Spleen (tissue), 7 donors: ENCODE data around the gene SYNGR1.

Source experiments
- CTCF ChIP-seq, 11 experiments: fragments of 200-600 bp in 7 of 11; fragments of 450-650 bp in 4 of 11; sonication (generic) in 4 of 11; IDR thresholded peaks in 8 of 11; conservative IDR thresholded peaks in 3 of 11; 1 replicate in 7 of 11; 2 replicates in 4 of 11; pipeline versions ENCODE4 v1.4.0 to v1.8.0; 2016 to 2021; ENCODE audit warnings: antibody characterized with exemption in 11 of 11, inconsistent platforms in 4 of 11, mild to moderate bottlenecking in 1 of 11
- POLR2A ChIP-seq, 3 donors: fragments of 450-650 bp; IDR thresholded peaks; one replicate each; pipeline ENCODE4 v1.5.1; 2017; ENCODE audit warnings: antibody characterized with exemption in 3 of 3, mild to moderate bottlenecking in 1 of 3
- POLR2AphosphoS5 ChIP-seq, 3 donors: sonication (generic); formaldehyde crosslinking; IDR thresholded peaks; one replicate each; pipeline ENCODE4 v1.5.1; 2017; ENCODE audit warnings: antibody characterized with exemption in 3 of 3
- donor health status: DM: no; HTN: no; CAD: no; lungs with moderate emphysema.
- donor health status: DM: no; HTN: no; CAD: no.
- donor health status: DM: no; HTN: no; CAD: no.

- TF ChIP-seq POLR2A (IDR thresholded peaks at IDR 0.05): no peak
- no peak for TF ChIP-seq POLR2AphosphoS5 (IDR thresholded peaks at IDR 0.05)
- TF ChIP-seq CTCF (IDR thresholded peaks at IDR 0.05 in 8 of 11, conservative IDR thresholded peaks at IDR 0.05 in 3 of 11): no peak
Observed at GRCh38 chr22:39430576-39431150, 80.9 kb downstream of the SYNGR1 start.
